Embryonic facial prominence (tissue), 1 donor: ENCODE results near the gene COL11A2.

Experiments
- DNase-seq: peaks from one replicate; pipeline ENCODE4 v3.0.0-alpha.2; 2016; ENCODE audit errors: extremely low spot score

Gene COL11A2

GRCh38 chr6:33192671-33193602 lies 670 bp upstream of the COL11A2 start:
- no peak for DNase-seq

- no peak for DNase-seq
These were observed 723 bp downstream of the COL11A2 start for GRCh38 chr6:33191383-33192104.

GRCh38 chr6:33190504-33191107 lies 1.7 kb downstream of the COL11A2 start:
- DNase-seq = no peak

GRCh38 chr6:33189625-33190448 lies 2.4 kb downstream of the COL11A2 start:
- DNase-seq = no peak

- DNase-seq = no peak
These were observed 3.1 kb downstream of the COL11A2 start for GRCh38 chr6:33189164-33189563.

GRCh38 chr6:33187809-33188208 lies 4.5 kb downstream of the COL11A2 start:
- no peak for DNase-seq

GRCh38 chr6:33185654-33186187 lies 6.5 kb downstream of the COL11A2 start:
- no peak for DNase-seq

GRCh38 chr6:33185190-33185589 lies 7.1 kb downstream of the COL11A2 start:
- DNase-seq = no peak

- DNase-seq = no peak
These were observed 9.1 kb downstream of the COL11A2 start for GRCh38 chr6:33183071-33183683.

- DNase-seq = no peak
These were observed 11.1 kb downstream of the COL11A2 start for GRCh38 chr6:33181141-33181540.

- no peak for DNase-seq
These were observed 13.4 kb downstream of the COL11A2 start for GRCh38 chr6:33178755-33179475.

GRCh38 chr6:33177552-33178446 lies 14.5 kb downstream of the COL11A2 start:
- DNase-seq = no peak

GRCh38 chr6:33176906-33177305 lies 15.4 kb downstream of the COL11A2 start:
- no peak for DNase-seq

- DNase-seq = no peak
These were observed 16.7 kb downstream of the COL11A2 start for GRCh38 chr6:33175436-33176069.

GRCh38 chr6:33174784-33175183 lies 17.5 kb downstream of the COL11A2 start:
- DNase-seq = no peak

- DNase-seq = no peak
These were observed 18.6 kb downstream of the COL11A2 start for GRCh38 chr6:33173535-33174180.

GRCh38 chr6:33172688-33173534 lies 19.4 kb downstream of the COL11A2 start:
- DNase-seq = no peak
